GM20000 (cell line): ENCODE data around the gene SLC22A2.
"Not testable (repeated sequence)": the region's sequence is repeated elsewhere in the genome, so short reads cannot be mapped to it uniquely, and the experiment has no call there.

Experiments used
- DNase-seq: peaks from one replicate; pipeline ENCODE4 v3.0.0; 2012; ENCODE audit warnings: low spot score
- TF ChIP-seq, protein P1 (sequence below): IDR thresholded peaks from 2 replicates; pipeline ENCODE4 v1.5.1; 2012; ENCODE audit warnings: mild to moderate bottlenecking, control low read depth; ENCODE audit errors: extremely low read depth, missing control alignments

The SLC22A2 gene

DNA sequence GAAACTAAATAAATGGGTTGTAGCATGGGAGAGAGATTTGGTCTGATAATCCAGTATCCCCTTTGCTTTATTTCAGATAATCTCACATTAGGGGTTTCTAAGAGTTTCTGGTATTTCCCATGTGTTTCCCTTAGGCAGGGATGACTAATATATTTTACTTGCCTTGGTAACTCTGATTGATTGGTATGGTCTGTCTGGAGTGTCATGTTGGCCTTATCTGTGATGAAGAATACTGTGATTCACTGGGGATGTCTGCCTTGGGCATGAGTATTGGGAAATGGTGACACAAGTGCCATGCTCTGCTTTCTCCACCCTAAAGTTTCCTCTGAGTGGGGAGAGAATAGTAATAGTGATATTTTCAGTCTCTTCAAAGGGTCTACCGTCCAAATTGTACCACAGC lies 10.1 kb downstream of the SLC22A2 start:
- TF ChIP-seq, protein P1, sequence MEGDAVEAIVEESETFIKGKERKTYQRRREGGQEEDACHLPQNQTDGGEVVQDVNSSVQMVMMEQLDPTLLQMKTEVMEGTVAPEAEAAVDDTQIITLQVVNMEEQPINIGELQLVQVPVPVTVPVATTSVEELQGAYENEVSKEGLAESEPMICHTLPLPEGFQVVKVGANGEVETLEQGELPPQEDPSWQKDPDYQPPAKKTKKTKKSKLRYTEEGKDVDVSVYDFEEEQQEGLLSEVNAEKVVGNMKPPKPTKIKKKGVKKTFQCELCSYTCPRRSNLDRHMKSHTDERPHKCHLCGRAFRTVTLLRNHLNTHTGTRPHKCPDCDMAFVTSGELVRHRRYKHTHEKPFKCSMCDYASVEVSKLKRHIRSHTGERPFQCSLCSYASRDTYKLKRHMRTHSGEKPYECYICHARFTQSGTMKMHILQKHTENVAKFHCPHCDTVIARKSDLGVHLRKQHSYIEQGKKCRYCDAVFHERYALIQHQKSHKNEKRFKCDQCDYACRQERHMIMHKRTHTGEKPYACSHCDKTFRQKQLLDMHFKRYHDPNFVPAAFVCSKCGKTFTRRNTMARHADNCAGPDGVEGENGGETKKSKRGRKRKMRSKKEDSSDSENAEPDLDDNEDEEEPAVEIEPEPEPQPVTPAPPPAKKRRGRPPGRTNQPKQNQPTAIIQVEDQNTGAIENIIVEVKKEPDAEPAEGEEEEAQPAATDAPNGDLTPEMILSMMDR, result no peak
- no peak for DNase-seq

- TF ChIP-seq, protein P1, result no peak
- no peak for DNase-seq
These were observed 11.2 kb downstream of the SLC22A2 start for GRCh38 chr6:160247457-160247883.

GRCh38 chr6:160240691-160241084 lies 17.9 kb downstream of the SLC22A2 start:
- no peak for DNase-seq
- TF ChIP-seq, protein P1, result no peak

DNA sequence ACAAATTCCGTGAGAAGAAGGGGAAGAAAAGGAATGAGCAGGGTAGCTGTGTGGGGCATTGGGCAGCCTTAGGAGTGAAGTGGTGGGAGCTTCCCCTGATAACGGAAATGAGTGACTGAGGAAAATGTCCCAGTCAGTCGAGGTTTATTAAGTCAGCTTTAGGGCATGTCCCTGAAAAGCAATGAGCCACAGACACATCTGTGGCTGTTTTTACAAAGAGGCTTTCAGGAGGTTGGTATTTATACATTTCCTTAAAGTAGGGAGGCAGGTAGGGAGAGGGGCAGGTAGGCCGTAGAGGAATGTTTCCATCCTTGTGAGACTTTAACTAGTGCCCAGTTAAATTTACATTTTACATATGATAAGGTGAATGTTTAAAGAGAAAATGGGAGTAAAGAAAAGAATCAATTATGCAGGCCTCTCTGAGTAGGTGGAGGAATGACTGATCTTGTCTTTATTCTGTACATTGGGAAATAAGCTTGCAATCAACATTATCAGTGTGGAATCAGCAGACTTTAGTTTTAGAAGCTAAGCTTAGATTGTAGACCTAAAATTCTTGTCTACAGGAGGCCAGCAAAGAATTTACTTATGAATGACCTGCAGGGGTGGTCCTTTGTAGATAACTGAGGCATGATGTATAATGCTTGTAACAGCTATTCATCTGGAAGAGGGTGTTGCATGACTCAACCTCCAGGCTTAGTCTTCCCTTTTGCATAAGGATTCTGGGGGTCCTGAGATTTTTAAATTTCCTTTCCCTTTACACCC lies 18.5 kb downstream of the SLC22A2 start:
- no peak for DNase-seq
- TF ChIP-seq, protein P1, result no peak

DNA sequence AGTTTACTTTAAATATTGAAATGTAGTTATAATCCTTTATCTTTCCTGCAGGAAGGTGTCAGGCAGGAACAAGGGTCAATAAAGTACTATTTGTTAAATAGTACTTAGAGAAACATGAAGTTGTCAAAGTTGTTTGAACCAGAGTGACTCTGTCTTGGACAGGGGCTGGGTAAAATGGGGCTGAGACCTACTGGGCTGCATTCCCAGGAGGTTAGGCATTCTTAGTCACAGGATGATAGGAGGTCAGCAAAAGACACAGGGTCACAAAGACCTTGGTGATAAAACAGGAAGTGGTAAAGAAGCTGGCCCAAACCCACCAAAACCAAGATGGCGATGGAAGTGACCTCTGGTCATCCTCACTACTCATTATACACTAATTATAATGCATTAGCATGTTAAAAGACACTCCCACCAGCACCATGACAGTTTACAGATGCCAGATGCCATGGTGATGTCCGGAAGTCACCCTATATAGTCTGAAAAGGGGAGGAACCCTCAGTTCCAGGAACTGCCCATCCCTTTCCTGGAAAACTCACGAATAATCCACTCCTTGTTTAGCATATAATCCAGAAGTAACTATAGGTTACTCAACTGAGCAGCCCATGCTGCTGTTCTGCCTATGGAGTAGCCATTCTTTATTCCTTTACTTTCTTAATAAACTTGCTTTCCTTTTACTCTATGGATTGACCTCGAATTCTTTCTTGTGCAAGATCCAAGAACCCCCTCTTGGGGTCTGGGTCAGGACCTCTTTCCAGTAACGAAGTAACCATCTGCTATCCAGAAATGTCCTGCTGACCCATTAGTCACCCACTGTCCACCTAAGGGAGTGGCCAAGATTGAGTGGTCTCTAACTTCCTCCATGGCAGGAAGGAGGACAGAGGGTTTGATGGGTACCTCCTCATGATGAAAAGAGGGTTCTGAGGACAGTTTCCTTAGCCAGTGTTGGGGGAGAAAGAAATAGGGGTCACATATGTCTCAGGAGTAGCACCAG lies 19.6 kb downstream of the SLC22A2 start:
- no peak for DNase-seq
- TF ChIP-seq, protein P1, result no peak

- no peak for DNase-seq
- TF ChIP-seq, protein P1, result no peak
These were observed 20.3 kb downstream of the SLC22A2 start for GRCh38 chr6:160238278-160238711.

DNA sequence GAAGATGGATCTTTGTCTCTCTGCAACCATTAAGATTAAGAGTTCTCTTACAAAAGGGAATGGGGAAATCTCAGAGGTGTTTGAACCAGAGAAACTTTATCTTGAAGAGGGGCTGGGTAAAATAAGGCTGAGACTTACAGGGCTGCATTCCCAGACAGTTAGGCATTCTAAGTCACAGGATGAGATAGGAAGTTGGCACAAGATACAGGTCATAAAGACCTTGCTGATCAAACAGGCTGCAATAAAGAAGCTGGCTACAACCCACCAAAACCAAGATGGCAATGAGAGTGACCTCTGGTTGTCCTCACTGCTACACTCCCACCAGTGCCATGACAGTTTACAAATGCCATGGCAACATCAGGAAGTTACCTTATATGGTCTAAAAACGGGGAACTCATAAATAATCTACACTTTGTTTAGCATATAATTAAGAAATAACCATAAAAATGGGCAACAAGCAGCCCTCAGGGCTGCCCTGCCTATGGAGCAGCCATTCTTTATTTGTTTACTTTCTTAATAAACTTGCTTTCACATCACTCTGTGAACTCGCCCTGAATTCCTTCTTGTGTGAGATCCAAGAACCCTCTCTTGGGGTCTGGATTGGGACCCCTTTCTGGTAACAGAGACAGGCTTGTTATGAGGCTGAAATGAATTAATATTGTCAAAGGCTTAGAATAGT lies 20.9 kb downstream of the SLC22A2 start:
- DNase-seq, result not testable (repeated sequence)

GRCh38 chr6:160236235-160236872 lies 22.3 kb downstream of the SLC22A2 start:
- DNase-seq, result not testable (repeated sequence)

- DNase-seq, result not testable (repeated sequence)
These were observed 24.5 kb downstream of the SLC22A2 start for GRCh38 chr6:160233950-160234640.
